Measurements from ENCODE around the gene AUTS2.

The AUTS2 gene

GRCh38 chr7:69723663-69724062 is 125.4 kb downstream of the AUTS2 start:
- no peak for DNase-seq (ENCODE audit: low spot score)

GRCh38 chr7:69728304-69728703 is 130.0 kb downstream of the AUTS2 start:
- no peak for DNase-seq (ENCODE audit: low spot score)

GRCh38 chr7:69732203-69732602 is 133.9 kb downstream of the AUTS2 start:
- no peak for DNase-seq (ENCODE audit: low spot score)

GRCh38 chr7:69735582-69735981 is 137.3 kb downstream of the AUTS2 start:
- DNase-seq (ENCODE audit: low spot score), result no peak

GRCh38 chr7:69736126-69736810 is 138.0 kb downstream of the AUTS2 start:
- no peak for DNase-seq (ENCODE audit: low spot score)

GRCh38 chr7:69738396-69738951 is 140.2 kb downstream of the AUTS2 start:
- DNase-seq (ENCODE audit: low spot score), result no peak

GRCh38 chr7:69739190-69739589 is 140.9 kb downstream of the AUTS2 start:
- DNase-seq (ENCODE audit: low spot score), result peak; percentile 2

- no peak for DNase-seq (ENCODE audit: low spot score)
Measured at GRCh38 chr7:69739931-69740431, 141.7 kb downstream of the AUTS2 start.

- no peak for DNase-seq (ENCODE audit: low spot score)
Measured at GRCh38 chr7:69742237-69742636, 144.0 kb downstream of the AUTS2 start.

- no peak for DNase-seq (ENCODE audit: low spot score)
Measured at GRCh38 chr7:69743436-69743835, 145.2 kb downstream of the AUTS2 start.

GRCh38 chr7:69744026-69744425 is 145.8 kb downstream of the AUTS2 start:
- DNase-seq (ENCODE audit: low spot score), result no peak

- no peak for DNase-seq (ENCODE audit: low spot score)
Measured at GRCh38 chr7:69746383-69746782, 148.1 kb downstream of the AUTS2 start.

- DNase-seq (ENCODE audit: low spot score), result no peak
Measured at GRCh38 chr7:69747144-69747543, 148.9 kb downstream of the AUTS2 start.

GRCh38 chr7:69748530-69748929 is 150.3 kb downstream of the AUTS2 start:
- no peak for DNase-seq (ENCODE audit: low spot score)

GRCh38 chr7:69749372-69749979 is 151.2 kb downstream of the AUTS2 start:
- DNase-seq (ENCODE audit: low spot score), result no peak

- DNase-seq (ENCODE audit: low spot score), result no peak
Measured at GRCh38 chr7:69749994-69750393, 151.7 kb downstream of the AUTS2 start.

GRCh38 chr7:69751026-69751425 is 152.8 kb downstream of the AUTS2 start:
- DNase-seq (ENCODE audit: low spot score), result no peak

GRCh38 chr7:69753981-69754380 is 155.7 kb downstream of the AUTS2 start:
- no peak for DNase-seq (ENCODE audit: low spot score)

- no peak for DNase-seq (ENCODE audit: low spot score)
Measured at GRCh38 chr7:69754476-69754875, 156.2 kb downstream of the AUTS2 start.

- no peak for DNase-seq (ENCODE audit: low spot score)
Measured at GRCh38 chr7:69756235-69756634, 158.0 kb downstream of the AUTS2 start.

GRCh38 chr7:69757528-69757927 is 159.3 kb downstream of the AUTS2 start:
- no peak for DNase-seq (ENCODE audit: low spot score)

- no peak for DNase-seq (ENCODE audit: low spot score)
Measured at GRCh38 chr7:69757981-69758430, 159.7 kb downstream of the AUTS2 start.

- no peak for DNase-seq (ENCODE audit: low spot score)
Measured at GRCh38 chr7:69759373-69759772, 161.1 kb downstream of the AUTS2 start.
